Body of pancreas (tissue), 4 donors: ENCODE results near the gene CBS.
"Not testable (repeated sequence)": the region's sequence is repeated elsewhere in the genome, so short reads cannot be mapped to it uniquely, and the experiment has no call there.

Experiments used
- POLR2A ChIP-seq, 3 donors: fragments of 450-650 bp; IDR thresholded peaks; one replicate each; pipeline ENCODE4 v1.6.1; 2016; ENCODE audit warnings: antibody characterized with exemption in 3 of 3, mild to moderate bottlenecking in 2 of 3
- TF ChIP-seq, protein P1 (sequence below), 7 experiments: fragments of 450-650 bp in 4 of 7; fragments of 200-600 bp in 3 of 7; sonication (generic) in 3 of 7; IDR thresholded peaks; one replicate each; pipeline ENCODE4 v1.5.1; 2016 to 2019; ENCODE audit warnings: antibody characterized with exemption in 7 of 7

DNA sequence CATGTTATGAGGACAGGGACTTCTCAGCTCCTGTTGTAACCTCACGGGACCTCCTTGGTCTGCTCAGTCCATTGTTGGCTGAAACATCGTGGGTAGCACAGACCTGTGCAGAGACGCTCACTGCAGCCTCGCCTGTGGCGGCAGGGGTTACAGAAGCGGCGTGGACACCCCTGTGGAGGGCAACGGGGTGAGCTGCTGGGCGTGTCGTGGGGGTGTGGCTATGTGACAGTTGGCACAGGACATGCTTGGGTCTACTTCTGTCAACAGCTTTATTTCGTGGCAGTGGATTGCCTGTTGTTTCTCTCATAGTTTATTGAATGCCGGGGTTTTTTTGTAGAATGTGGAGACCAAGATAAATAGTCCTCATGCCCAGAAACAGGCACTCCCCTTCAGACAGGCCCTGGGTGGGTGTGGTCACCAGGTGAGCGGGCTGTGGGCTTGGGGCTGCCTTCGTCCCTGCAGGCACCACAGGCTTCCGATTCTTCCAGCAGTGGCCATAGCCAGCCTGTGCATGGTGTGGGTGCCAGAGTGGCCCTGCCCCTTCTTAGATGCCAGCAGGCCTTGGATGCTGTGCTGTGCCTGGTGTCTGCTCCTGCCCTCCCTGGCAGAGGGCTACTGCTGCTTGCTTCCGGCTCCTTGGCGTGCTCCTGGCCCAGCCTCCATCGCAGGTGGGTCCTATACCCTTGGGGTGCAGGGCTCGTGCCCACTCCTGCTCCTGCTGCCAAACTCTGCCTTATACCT lies 37.5 kb downstream of the CBS start:
- TF ChIP-seq POLR2A (IDR thresholded peaks at IDR 0.05), result not testable (repeated sequence)
- TF ChIP-seq, protein P1, sequence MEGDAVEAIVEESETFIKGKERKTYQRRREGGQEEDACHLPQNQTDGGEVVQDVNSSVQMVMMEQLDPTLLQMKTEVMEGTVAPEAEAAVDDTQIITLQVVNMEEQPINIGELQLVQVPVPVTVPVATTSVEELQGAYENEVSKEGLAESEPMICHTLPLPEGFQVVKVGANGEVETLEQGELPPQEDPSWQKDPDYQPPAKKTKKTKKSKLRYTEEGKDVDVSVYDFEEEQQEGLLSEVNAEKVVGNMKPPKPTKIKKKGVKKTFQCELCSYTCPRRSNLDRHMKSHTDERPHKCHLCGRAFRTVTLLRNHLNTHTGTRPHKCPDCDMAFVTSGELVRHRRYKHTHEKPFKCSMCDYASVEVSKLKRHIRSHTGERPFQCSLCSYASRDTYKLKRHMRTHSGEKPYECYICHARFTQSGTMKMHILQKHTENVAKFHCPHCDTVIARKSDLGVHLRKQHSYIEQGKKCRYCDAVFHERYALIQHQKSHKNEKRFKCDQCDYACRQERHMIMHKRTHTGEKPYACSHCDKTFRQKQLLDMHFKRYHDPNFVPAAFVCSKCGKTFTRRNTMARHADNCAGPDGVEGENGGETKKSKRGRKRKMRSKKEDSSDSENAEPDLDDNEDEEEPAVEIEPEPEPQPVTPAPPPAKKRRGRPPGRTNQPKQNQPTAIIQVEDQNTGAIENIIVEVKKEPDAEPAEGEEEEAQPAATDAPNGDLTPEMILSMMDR (IDR thresholded peaks at IDR 0.05), result not testable (repeated sequence)
